ENCODE measurements around the gene ATF7. TPM values are rescaled to one million over a fixed set of nuclear protein-coding genes. Genes with fewer than 3 reads are reported as not detected.
A peak's percentile ranks its signal among the peaks of the same experiment; 100 is the strongest.

ATF7 gene
- total RNA-seq, 1 experiment from 2014 or later = 26.9 TPM

DNA sequence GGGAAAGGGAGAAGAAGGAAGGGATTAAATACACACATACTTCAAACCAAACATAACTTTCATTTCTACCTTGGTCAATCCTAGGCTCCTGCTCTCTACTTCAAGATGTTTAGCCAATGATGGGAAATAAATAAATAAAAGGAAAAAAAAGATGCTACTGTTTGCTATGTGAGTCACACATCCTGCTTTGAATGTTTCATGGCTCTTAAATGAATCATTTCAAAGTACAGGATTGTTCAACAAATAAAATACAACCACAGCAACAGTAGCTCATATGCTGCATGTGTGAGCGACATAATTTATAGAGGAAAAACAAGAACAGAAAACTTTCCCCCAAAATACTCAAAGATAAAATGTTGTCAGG lies 64.6 kb downstream of the ATF7 start:
- H3K4me1 ChIP-seq = no peaks in the 10 kb centered on the region
- no peaks in the 10 kb centered on the region for H3K9me3 ChIP-seq
- Mint-ChIP-seq H3K4me1 (ENCODE audit: low read depth, unreplicated experiment) (peaks cover 9% of the 10 kb centered on the region), H3K27ac (ENCODE audit: unreplicated experiment) (peak overlapping the region; percentile 49), H3K9me3 (ENCODE audit: unreplicated experiment) (no peaks in the 10 kb centered on the region), H3K27me3 (ENCODE audit: insufficient read depth, unreplicated experiment) (no peaks in the 10 kb centered on the region), H3K4me3 (ENCODE audit: unreplicated experiment) (no peak overlapping the region), H3K36me3 (ENCODE audit: insufficient read depth, unreplicated experiment) (peaks cover 8% of the 10 kb centered on the region)
- ChIA-PET POLR2A (interaction anchor here (0.7 kb wide), 1 partner anchor 62 kb away, joined by 3 read pairs; no protein-coding TSS in a partner anchor), CTCF (no interaction called here)
- H3K27me3 ChIP-seq (replicated peaks; ENCODE audit: control insufficient read depth, insufficient read depth, low read length) = no peaks in the 10 kb centered on the region
- no TSS peak for BruUV-seq (replicated peaks)
- no peak for TF ChIP-seq CTCF (IDR thresholded peaks at IDR 0.05; ENCODE audit: insufficient read depth in 1 of 2, low read depth in 1 of 2, low read length in 1 of 2, severe bottlenecking in 1 of 2, unreplicated experiment in 1 of 2)
- intact Hi-C loops (cut with micrococcal nuclease; ENCODE audit: unreplicated experiment) = no loop called here
- no peak for DNase-seq
- H3K4me3 ChIP-seq (ENCODE audit: low read depth, low read length) = no peak overlapping the region
- no peaks in the 10 kb centered on the region for H3K36me3 ChIP-seq (ENCODE audit: control insufficient read depth, insufficient read depth, low read length)

GRCh38 chr12:53560912-53561589 lies 65.1 kb downstream of the ATF7 start:
- Mint-ChIP-seq H3K9me3 (ENCODE audit: unreplicated experiment) (no peaks in the 10 kb centered on the region), H3K36me3 (ENCODE audit: insufficient read depth, unreplicated experiment) (peaks cover 8% of the 10 kb centered on the region), H3K27ac (ENCODE audit: unreplicated experiment) (peak overlapping the region; percentile 49), H3K4me1 (ENCODE audit: low read depth, unreplicated experiment) (peaks cover 9% of the 10 kb centered on the region), H3K27me3 (ENCODE audit: insufficient read depth, unreplicated experiment) (no peaks in the 10 kb centered on the region), H3K4me3 (ENCODE audit: unreplicated experiment) (no peak overlapping the region)
- no peaks in the 10 kb centered on the region for H3K27me3 ChIP-seq (replicated peaks; ENCODE audit: control insufficient read depth, insufficient read depth, low read length)
- no peak for DNase-seq
- POLR2A ChIA-PET = interaction anchor here (0.7 kb wide), 1 partner anchor 63 kb away, joined by 3 read pairs; no protein-coding TSS in a partner anchor
- H3K4me3 ChIP-seq (ENCODE audit: low read depth, low read length) = no peak overlapping the region
- no peaks in the 10 kb centered on the region for H3K4me1 ChIP-seq
- H3K36me3 ChIP-seq (ENCODE audit: control insufficient read depth, insufficient read depth, low read length) = no peaks in the 10 kb centered on the region
- intact Hi-C loops (cut with micrococcal nuclease; ENCODE audit: unreplicated experiment) = no loop called here
- no peaks in the 10 kb centered on the region for H3K9me3 ChIP-seq
- CTCF ChIA-PET = no interaction called here
- TF ChIP-seq CTCF (IDR thresholded peaks at IDR 0.05; ENCODE audit: insufficient read depth in 1 of 2, low read depth in 1 of 2, low read length in 1 of 2, severe bottlenecking in 1 of 2, unreplicated experiment in 1 of 2) = no peak
- BruUV-seq (replicated peaks) = no TSS peak

GRCh38 chr12:53560351-53560750 lies 65.8 kb downstream of the ATF7 start:
- H3K4me1 Mint-ChIP-seq (ENCODE audit: low read depth, unreplicated experiment) = peaks cover 9% of the 10 kb centered on the region
- H3K27ac Mint-ChIP-seq (ENCODE audit: unreplicated experiment) = no peak overlapping the region
- no peaks in the 10 kb centered on the region for H3K9me3 ChIP-seq
- no TSS peak for BruUV-seq (replicated peaks)
- peaks cover 8% of the 10 kb centered on the region for H3K36me3 Mint-ChIP-seq (ENCODE audit: insufficient read depth, unreplicated experiment)
- H3K4me1 ChIP-seq = no peaks in the 10 kb centered on the region
- no peak for DNase-seq
- no peaks in the 10 kb centered on the region for H3K9me3 Mint-ChIP-seq (ENCODE audit: unreplicated experiment)
- no peak overlapping the region for H3K4me3 ChIP-seq (ENCODE audit: low read depth, low read length)
- intact Hi-C loops (cut with micrococcal nuclease; ENCODE audit: unreplicated experiment) = no loop called here
- H3K27me3 ChIP-seq (replicated peaks; ENCODE audit: control insufficient read depth, insufficient read depth, low read length) = no peaks in the 10 kb centered on the region
- CTCF ChIA-PET = no interaction called here
- H3K27me3 Mint-ChIP-seq (ENCODE audit: insufficient read depth, unreplicated experiment) = no peaks in the 10 kb centered on the region
- H3K36me3 ChIP-seq (ENCODE audit: control insufficient read depth, insufficient read depth, low read length) = no peaks in the 10 kb centered on the region
- no peak overlapping the region for H3K4me3 Mint-ChIP-seq (ENCODE audit: unreplicated experiment)
- no peak for TF ChIP-seq CTCF (IDR thresholded peaks at IDR 0.05; ENCODE audit: insufficient read depth in 1 of 2, low read depth in 1 of 2, low read length in 1 of 2, severe bottlenecking in 1 of 2, unreplicated experiment in 1 of 2)
- POLR2A ChIA-PET = no interaction called here
